Ascending aorta (tissue), 2 donors: ENCODE measurements around the gene CHMP6. TPM values are rescaled to one million over a fixed set of nuclear protein-coding genes. Genes with fewer than 3 reads are reported as not detected.

Source experiments
- DNase-seq, 2 donors: peaks; one replicate each; pipeline ENCODE4 v3.0.0-alpha.2; 2019; ENCODE audit warnings: low spot score in 2 of 2
- H3K27ac ChIP-seq, 2 donors: fragments of 200-600 bp; sonication (generic); one replicate each; pipeline ENCODE4 v1.5.1; 2016 to 2017; ENCODE audit warnings: mild to moderate bottlenecking in 1 of 2
- H3K27me3 ChIP-seq: fragments of 200-600 bp; sonication (generic); one replicate; pipeline ENCODE4 v1.5.1; 2017
- H3K36me3 ChIP-seq, 2 donors: fragments of 200-600 bp; sonication (generic); one replicate each; pipeline ENCODE4 v1.5.1; 2016
- H3K4me1 ChIP-seq, 2 donors: fragments of 200-600 bp; sonication (generic); one replicate each; pipeline ENCODE4 v1.5.1; 2016 to 2017; ENCODE audit warnings: mild to moderate bottlenecking in 1 of 2
- H3K4me3 ChIP-seq, 2 donors: fragments of 200-600 bp; sonication (generic); one replicate each; pipeline ENCODE4 v1.5.1; 2016 to 2017; ENCODE audit warnings: mild to moderate bottlenecking in 1 of 2
- H3K9me3 ChIP-seq, 2 donors: fragments of 200-600 bp; sonication (generic); one replicate each; pipeline ENCODE4 v1.5.1; 2016
- intact Hi-C: fragments of 100-400 bp; cut with DNase I; formaldehyde crosslinking; loops from one replicate; pipeline ENCODE4 v1.15.1; 2023
- total RNA-seq: library from RNA; depleted of rRNA; stranded (reverse); fragments of >200 nt; gene quantifications from one replicate; pipeline ENCODE4 v1.1.0, GENCODE V29; 2016
- TF ChIP-seq, protein P1 (sequence below), 3 experiments: fragments of 200-600 bp in 2 of 3; fragments of 450-650 bp in 1 of 3; sonication (generic) in 2 of 3; IDR thresholded peaks; one replicate each; pipeline ENCODE4 v1.5.1; 2016 to 2019; ENCODE audit warnings: antibody characterized with exemption in 3 of 3, mild to moderate bottlenecking in 1 of 3, moderate library complexity in 1 of 3

Gene CHMP6
- total RNA-seq, 1 donor from 2014 or later = 32.1 TPM

DNA sequence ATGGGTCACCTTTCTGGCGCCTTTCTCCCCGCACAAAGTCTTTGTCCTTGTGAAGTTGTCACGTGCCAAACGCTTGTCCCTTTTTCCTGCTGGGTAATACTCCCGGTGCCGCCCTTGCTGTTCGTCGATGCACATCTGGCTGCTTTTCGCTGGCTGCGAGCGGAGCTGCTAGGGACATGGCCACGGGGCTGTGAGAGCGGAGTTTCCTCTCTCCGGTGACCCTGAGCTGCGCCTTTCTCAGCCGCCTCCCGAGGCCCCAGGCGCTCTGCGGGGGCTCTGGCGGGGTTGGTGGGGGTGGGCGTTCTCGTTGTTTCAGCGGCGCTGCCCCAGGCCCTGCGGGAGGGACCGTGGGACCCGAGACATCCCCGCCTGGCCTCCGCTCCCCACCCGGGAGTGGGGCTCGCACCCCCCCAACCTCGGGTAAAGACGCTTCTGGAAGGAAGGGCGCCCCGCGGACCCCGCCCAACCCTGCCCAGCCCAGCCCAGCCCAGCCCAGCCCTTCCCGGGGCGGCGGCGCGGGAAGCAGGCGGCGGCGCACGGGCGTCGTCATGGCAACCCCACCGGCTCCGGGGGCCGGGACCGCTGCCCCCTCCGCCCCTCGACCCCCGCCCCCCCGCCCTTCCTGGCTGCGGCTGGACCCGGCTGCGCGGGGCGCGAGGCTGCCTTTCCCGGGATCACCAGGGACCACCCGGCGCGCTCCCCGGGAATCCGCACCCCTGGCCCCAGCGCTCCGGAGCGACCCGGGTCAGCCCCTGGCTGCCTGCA, 12.3 kb downstream of the CHMP6 start:
- peaks cover 12 to 15% of the 10 kb centered on the region in 2 donors for H3K36me3 ChIP-seq
- TF ChIP-seq, protein P1, sequence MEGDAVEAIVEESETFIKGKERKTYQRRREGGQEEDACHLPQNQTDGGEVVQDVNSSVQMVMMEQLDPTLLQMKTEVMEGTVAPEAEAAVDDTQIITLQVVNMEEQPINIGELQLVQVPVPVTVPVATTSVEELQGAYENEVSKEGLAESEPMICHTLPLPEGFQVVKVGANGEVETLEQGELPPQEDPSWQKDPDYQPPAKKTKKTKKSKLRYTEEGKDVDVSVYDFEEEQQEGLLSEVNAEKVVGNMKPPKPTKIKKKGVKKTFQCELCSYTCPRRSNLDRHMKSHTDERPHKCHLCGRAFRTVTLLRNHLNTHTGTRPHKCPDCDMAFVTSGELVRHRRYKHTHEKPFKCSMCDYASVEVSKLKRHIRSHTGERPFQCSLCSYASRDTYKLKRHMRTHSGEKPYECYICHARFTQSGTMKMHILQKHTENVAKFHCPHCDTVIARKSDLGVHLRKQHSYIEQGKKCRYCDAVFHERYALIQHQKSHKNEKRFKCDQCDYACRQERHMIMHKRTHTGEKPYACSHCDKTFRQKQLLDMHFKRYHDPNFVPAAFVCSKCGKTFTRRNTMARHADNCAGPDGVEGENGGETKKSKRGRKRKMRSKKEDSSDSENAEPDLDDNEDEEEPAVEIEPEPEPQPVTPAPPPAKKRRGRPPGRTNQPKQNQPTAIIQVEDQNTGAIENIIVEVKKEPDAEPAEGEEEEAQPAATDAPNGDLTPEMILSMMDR (IDR thresholded peaks at IDR 0.05) = no peak
- H3K9me3 ChIP-seq = no peaks in the 10 kb centered on the region
- peaks cover 10% of the 10 kb centered on the region for H3K27me3 ChIP-seq
- no peak overlapping the region for H3K27ac ChIP-seq
- peak overlapping the region; percentile 8 to 29 for H3K4me3 ChIP-seq
- DNase-seq = no peak
- intact Hi-C loops = no loop called here
- H3K4me1 ChIP-seq = peaks cover 7 to 10% of the 10 kb centered on the region in 2 donors

DNA sequence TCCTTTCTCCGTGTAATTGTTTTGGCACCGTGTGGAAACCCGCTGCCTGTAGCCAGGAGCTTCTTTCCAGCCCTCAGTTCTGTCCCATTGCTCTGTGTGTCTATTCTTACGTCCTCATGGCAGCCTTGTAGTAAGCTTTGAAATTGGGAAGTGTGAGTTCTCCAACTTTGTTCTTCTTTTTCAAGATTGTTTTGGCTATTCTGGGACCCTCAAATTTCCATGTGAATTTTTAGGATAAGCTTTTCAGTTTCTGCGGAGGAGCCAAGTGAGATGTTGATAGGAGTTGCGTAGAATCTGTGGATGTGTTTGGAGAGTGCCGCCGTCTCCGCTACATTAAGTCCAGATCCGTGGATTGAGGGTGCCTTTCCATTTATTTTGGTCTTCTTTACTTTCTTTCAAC, 15.2 kb downstream of the CHMP6 start:
- no peak for DNase-seq

DNA sequence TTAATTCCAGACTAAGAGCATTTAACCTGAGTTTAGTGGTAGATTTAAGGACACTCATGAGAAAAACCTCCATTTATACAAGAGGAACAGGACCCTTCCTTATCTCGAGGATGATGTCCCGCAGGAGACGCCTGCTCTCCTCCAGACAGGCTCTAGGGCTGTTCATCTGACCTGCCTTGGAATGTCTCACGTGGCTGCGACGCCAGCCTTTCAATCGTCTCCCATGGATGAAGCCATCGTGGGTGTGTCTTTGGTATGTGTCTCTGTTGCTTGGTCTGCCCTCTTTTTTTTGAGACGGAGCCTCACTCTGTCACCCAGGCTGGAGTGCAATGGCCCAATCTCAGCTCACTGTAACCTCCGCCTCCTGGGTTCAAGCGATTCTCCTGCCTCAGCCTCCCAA, 16.5 kb downstream of the CHMP6 start:
- intact Hi-C loops = no loop called here
- peaks cover 7% of the 10 kb centered on the region in 2 donors for H3K4me1 ChIP-seq
- peaks cover 10% of the 10 kb centered on the region for H3K27me3 ChIP-seq
- H3K27ac ChIP-seq = no peak overlapping the region
- no peak for DNase-seq
- H3K4me3 ChIP-seq = no peak overlapping the region
- no peaks in the 10 kb centered on the region for H3K36me3 ChIP-seq
- H3K9me3 ChIP-seq = peaks cover 0 to 10% of the 10 kb centered on the region in 2 donors
- TF ChIP-seq, protein P1 (IDR thresholded peaks at IDR 0.05) = no peak

More for the DNA sequence above, 15.2 kb downstream of the CHMP6 start:
- H3K27ac ChIP-seq = no peak overlapping the region
- no peak overlapping the region for H3K4me3 ChIP-seq
- TF ChIP-seq, protein P1 (IDR thresholded peaks at IDR 0.05) = no peak
- no peaks in the 10 kb centered on the region for H3K36me3 ChIP-seq
- intact Hi-C loops = no loop called here
- peaks cover 7 to 9% of the 10 kb centered on the region in 2 donors for H3K4me1 ChIP-seq
- peaks cover 0 to 10% of the 10 kb centered on the region in 2 donors for H3K9me3 ChIP-seq
- peaks cover 10% of the 10 kb centered on the region for H3K27me3 ChIP-seq

DNA sequence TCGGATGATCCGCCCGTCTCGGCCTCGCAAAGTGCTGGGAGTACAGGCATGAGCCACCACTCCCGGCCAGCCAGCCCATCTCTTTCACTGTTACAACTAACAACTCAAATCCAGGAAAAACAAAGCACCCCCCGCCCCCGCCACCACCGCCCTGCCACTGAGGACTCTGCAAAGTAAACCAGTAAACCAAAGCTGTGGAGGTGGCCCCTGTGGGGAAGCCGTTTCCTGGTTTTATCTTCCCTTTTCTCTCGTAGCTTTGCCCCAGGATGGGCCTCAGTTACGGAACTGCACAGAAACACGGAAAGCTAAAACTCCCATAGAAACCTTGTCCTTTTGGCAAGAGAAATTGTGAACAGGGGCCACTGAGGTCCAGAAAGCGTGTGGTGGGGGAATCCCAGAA, 17.5 kb downstream of the CHMP6 start:
- TF ChIP-seq, protein P1 (IDR thresholded peaks at IDR 0.05) = no peak
- Histone ChIP-seq H3K9me3 (peaks cover 0 to 10% of the 10 kb centered on the region in 2 donors), H3K27ac (no peak overlapping the region), H3K4me1 (peaks cover 3% of the 10 kb centered on the region in 2 donors), H3K36me3 (no peaks in the 10 kb centered on the region), H3K27me3 (peaks cover 6% of the 10 kb centered on the region), H3K4me3 (no peak overlapping the region)
- intact Hi-C loops = no loop called here
- DNase-seq = no peak

DNA sequence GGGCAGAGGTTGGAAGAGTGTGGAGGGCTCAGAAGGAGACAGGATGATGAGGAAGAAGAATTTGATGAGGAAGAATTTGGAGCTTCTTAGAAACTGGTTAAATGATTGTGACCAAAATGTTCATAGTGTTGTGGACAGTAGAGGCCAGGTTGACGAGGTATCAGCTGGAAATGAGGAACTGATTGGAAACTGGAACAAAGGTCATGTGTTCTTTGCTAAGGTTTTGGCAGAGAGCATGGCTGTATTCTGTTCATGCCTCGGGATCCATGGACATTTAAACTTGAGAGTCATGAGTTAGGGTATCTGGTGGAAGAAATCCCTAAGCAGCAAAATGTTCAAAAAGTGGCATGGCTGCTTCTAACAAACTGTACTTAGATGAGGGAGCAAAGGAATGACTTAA, 19.3 kb downstream of the CHMP6 start:
- no peak for DNase-seq
- TF ChIP-seq, protein P1 (IDR thresholded peaks at IDR 0.05) = no peak
- Histone ChIP-seq H3K27me3 (no peaks in the 10 kb centered on the region), H3K9me3 (peaks cover 0 to 10% of the 10 kb centered on the region in 2 donors), H3K27ac (no peak overlapping the region), H3K4me3 (no peak overlapping the region), H3K36me3 (no peaks in the 10 kb centered on the region), H3K4me1 (no peaks in the 10 kb centered on the region)
- intact Hi-C loops = no loop called here
